K562 (cell line): Measurements from ENCODE around the gene DDX43. TPM values are rescaled to one million over a fixed set of nuclear protein-coding genes. Genes with fewer than 3 reads are reported as not detected.

ENCODE experiments used
- ATAC-seq: fragments of 200-7000 bp; cut with Tn5 transposase; 3 replicates; pipeline ENCODE4 v1.9.1; 2020; ENCODE audit warnings: moderate library complexity
- BruUV-seq: library from RNA; stranded (reverse); fragments of 400-500 nt; replicated peaks from 2 replicates; lab custom pipeline; 2021; lab: Mats Ljungman, UMichigan
- CTCF ChIA-PET: fragments of 300-600 bp; formaldehyde crosslinking; extraction: SDS; loops from one replicate; lab custom pipeline; 2021; ENCODE audit warnings: low intra/inter-chr PET ratio; lab: Yijun Ruan, JAX
- POLR2A ChIA-PET: fragments of 300-600, 350-650 bp; sonication (Branson Sonifier 250); formaldehyde crosslinking; extraction: SDS; loops from one replicate; lab custom pipeline; 2021; ENCODE audit warnings: antibody characterized with exemption, inconsistent platforms; lab: Yijun Ruan, JAX
- DNase-seq, 4 experiments: peaks; one replicate each; pipeline versions ENCODE4 v3.0.0 to v3.0.0-alpha.2; 2011 to 2018; ENCODE audit warnings: low spot score in 3 of 4, mixed read lengths in 3 of 4; ENCODE audit errors: extremely low read depth in 1 of 4
- FAIRE-seq: peaks from 2 replicates; lab custom pipeline; 2011; peaks lifted over from hg19 to GRCh38; lab: Jason Lieb, UNC
- H2AFZ ChIP-seq: 2 replicates; pipeline ENCODE4 v1.6.0; 2011; ENCODE audit warnings: low read depth, low read length, control low read depth, inconsistent platforms
- H3K27ac ChIP-seq: fragments of 200-600 bp; 3 replicates; pipeline ENCODE4 v1.8.0; 2011; ENCODE audit warnings: low read depth, mild to moderate bottlenecking, control low read depth, inconsistent platforms, low read length, moderate library complexity, mixed read lengths; ENCODE audit errors: extremely low read depth
- H3K27me3 ChIP-seq, 2 experiments: fragments of 300-600 bp in 1 of 2; 2 replicates in 1 of 2; 3 replicates in 1 of 2; pipeline versions ENCODE4 v1.6.0 to v1.8.0; 2011; ENCODE audit warnings: inconsistent platforms in 2 of 2, low read length in 2 of 2, mild to moderate bottlenecking in 1 of 2, mixed read lengths in 1 of 2, moderate library complexity in 1 of 2; ENCODE audit not compliant: control insufficient read depth in 2 of 2, insufficient read depth in 2 of 2
- H3K36me3 ChIP-seq: fragments of 300-600 bp; 3 replicates; pipeline ENCODE4 v1.8.0; 2011; ENCODE audit warnings: mild to moderate bottlenecking, low read length, inconsistent platforms; ENCODE audit not compliant: control insufficient read depth, insufficient read depth
- H3K4me1 ChIP-seq, 2 experiments: fragments of 200-600 bp in 1 of 2; replicated peaks in 1 of 2; 2 replicates in 1 of 2; 3 replicates in 1 of 2; pipeline versions ENCODE4 v1.5.1 to v1.8.0; 2011; ENCODE audit warnings: inconsistent platforms in 2 of 2, low read length in 2 of 2, mild to moderate bottlenecking in 1 of 2, mixed read lengths in 1 of 2, moderate library complexity in 1 of 2; ENCODE audit not compliant: control insufficient read depth in 2 of 2, insufficient read depth in 2 of 2
- H3K4me2 ChIP-seq: 2 replicates; pipeline ENCODE4 v1.6.1; 2011; ENCODE audit warnings: low read length, control low read depth, inconsistent platforms, mixed read lengths; ENCODE audit not compliant: insufficient read depth
- H3K4me3 ChIP-seq: fragments of 200-600 bp; sonication (generic), shearing (Covaris generic); 2 replicates; pipeline ENCODE4 v1.5.1; 2016; ENCODE audit warnings: control low read depth, inconsistent platforms
- H3K79me2 ChIP-seq: fragments of 200-600 bp; 3 replicates; pipeline ENCODE4 v1.8.0; 2011; ENCODE audit warnings: low read length, inconsistent platforms; ENCODE audit not compliant: control insufficient read depth, insufficient read depth
- H3K9ac ChIP-seq, 2 experiments: 2 replicates each; pipeline versions ENCODE4 v1.6.0 to v1.6.1; 2011; ENCODE audit warnings: low read depth in 2 of 2, low read length in 2 of 2, control low read depth in 1 of 2, inconsistent platforms in 1 of 2, mild to moderate bottlenecking in 1 of 2, mixed read lengths in 1 of 2; ENCODE audit not compliant: insufficient read depth in 1 of 2
- H3K9me1 ChIP-seq: one replicate; pipeline ENCODE4 v1.6.0; 2011; ENCODE audit warnings: inconsistent platforms, mild to moderate bottlenecking, low read length, moderate library complexity; ENCODE audit not compliant: control insufficient read depth, insufficient read depth
- H3K9me3 ChIP-seq: replicated peaks from 2 replicates; pipeline ENCODE4 v1.5.1; 2011; ENCODE audit warnings: low read depth, low read length, inconsistent platforms; ENCODE audit not compliant: control insufficient read depth, insufficient read depth
- H4K20me1 ChIP-seq: replicated peaks from 2 replicates; pipeline ENCODE4 v1.6.1; 2011; ENCODE audit warnings: low read length, inconsistent platforms, mixed read lengths; ENCODE audit not compliant: control insufficient read depth, insufficient read depth
- CTCF ChIP-seq, 3 experiments: IDR thresholded peaks in 2 of 3; conservative IDR thresholded peaks in 1 of 3; 2 replicates each; pipeline ENCODE4 v1.5.1; 2011 to 2012; ENCODE audit warnings: low read length in 3 of 3, mild to moderate bottlenecking in 3 of 3, control low read depth in 2 of 3, improper control_type of control experiment in 1 of 3, inconsistent platforms in 1 of 3, low read depth in 1 of 3, mixed read lengths in 1 of 3, moderate library complexity in 1 of 3; ENCODE audit not compliant: insufficient read depth in 2 of 3
- ZNF644 ChIP-seq: fragments of 200-800 bp; sonication (Bioruptor generic); IDR thresholded peaks from 2 replicates; pipeline ENCODE4 v1.6.1; 2016; ENCODE audit warnings: low read depth, missing genetic modification characterization, missing compliant biosample characterization
- ZSCAN29 ChIP-seq: fragments of 450-650 bp; IDR thresholded peaks from 2 replicates; pipeline ENCODE4 v1.6.1; 2017
- WGBS: fragments of 100-300 bp; shearing (Covaris generic); methylation state at CpG from one replicate; pipeline ENCODE4 v1.1.6; 2016; ENCODE audit warnings: low coverage, mixed read lengths; ENCODE audit not compliant: insufficient coverage; ENCODE audit errors: missing lambda C conversion rate; 5-methylcytosine and 5-hydroxymethylcytosine counted together
- in situ Hi-C: fragments of 300-500 bp; cut with MboI; formaldehyde crosslinking; loops from 4 replicates; pipeline ENCODE4 v1.15.0; 2018; ENCODE audit warnings: inconsistent platforms, mixed read lengths
- intact Hi-C: fragments of 100-400 bp; cut with micrococcal nuclease; formaldehyde crosslinking; loops from 2 replicates; pipeline ENCODE4 v1.14.2; 2022
- polyA plus RNA-seq, 8 experiments: library from polyadenylated mRNA; depleted of rRNA in 4 of 8; stranded (reverse) in 5 of 8; unstranded in 3 of 8; fragments of >200 nt; fragmentation: Nextera tagmentation in 2 of 8; fragmentation: Illumina TruSeq in 1 of 8; extraction: Ambion mirVana in 2 of 8; extraction: Trizol in 1 of 8; gene quantifications; 2 replicates each; pipeline versions ENCODE4 v1.2.1 to v1.2.3, GENCODE V29; 2011 to 2014; ENCODE audit warnings: inconsistent platforms in 1 of 8, missing spikeins in 1 of 8
- total RNA-seq, 7 experiments: library from RNA; depleted of rRNA in 6 of 7; stranded (reverse); fragments of >200 nt in 6 of 7; fragmentation: Illumina TruSeq in 2 of 7; extraction: Trizol in 2 of 7; gene quantifications; 2 replicates each; pipeline versions ENCODE4 v1.2.1 to v1.2.3, GENCODE V29; 2011 to 2021; ENCODE audit warnings: low replicate concordance in 1 of 7

DDX43 gene
- total and polyA plus RNA-seq, 9 of the 15 experiments (the other 6 are each of a cell fraction or from before 2014, with no cell fraction given): 0.07 to 0.88 (median 0.25) TPM

GRCh38 chr6:73435236-73435635 is 40.6 kb downstream of the DDX43 start:
- H3K79me2 ChIP-seq: no peaks in the 10 kb centered on the region
- CTCF ChIA-PET: no interaction called here
- FAIRE-seq: no peak

More at GRCh38 chr6:73435236-73435635, 40.6 kb downstream of the DDX43 start:
- no peak overlapping the region for H3K4me3 ChIP-seq
- BruUV-seq: no TSS peak
- H3K9me1 ChIP-seq: no peaks in the 10 kb centered on the region
- H3K36me3 ChIP-seq: no peaks in the 10 kb centered on the region
- H3K9me3 ChIP-seq: no peaks in the 10 kb centered on the region
- no peak for DNase-seq
- no peak for ATAC-seq
- H4K20me1 ChIP-seq: no peaks in the 10 kb centered on the region
- intact Hi-C loops: no loop called here
- TF ChIP-seq CTCF (IDR thresholded peaks at IDR 0.05 in 2 of 3, conservative IDR thresholded peaks at IDR 0.05 in 1 of 3; ENCODE audit: insufficient read depth in 2 of 3, low read depth in 1 of 3, low read length in 3 of 3) (no peak), ZSCAN29 (no peak), ZNF644 (tag) (no peak)
- no peaks in the 10 kb centered on the region for H3K4me1 ChIP-seq
- in situ Hi-C loops: no loop called here
- no peaks in the 10 kb centered on the region for H3K27me3 ChIP-seq
- H3K9ac ChIP-seq: no peak overlapping the region
- no peak overlapping the region for H3K27ac ChIP-seq
- POLR2A ChIA-PET: no interaction called here
- no peak overlapping the region for H2AFZ ChIP-seq
- WGBS: 31% methylated on average over 3 of the region's 3 CpGs
- H3K4me2 ChIP-seq: no peak overlapping the region
